PC-3 (cell line): ENCODE measurements around the gene PRPF40A. TPM values are rescaled to one million over a fixed set of nuclear protein-coding genes. Genes with fewer than 3 reads are reported as not detected.

ENCODE experiments used
- ATAC-seq: fragments of 200-7000 bp; cut with Tn5 transposase; 2 replicates; pipeline ENCODE4 v1.9.1; 2020; ENCODE audit warnings: mild to moderate bottlenecking, moderate library complexity
- BruUV-seq: library from RNA; stranded (reverse); fragments of 400-500 nt; replicated peaks from 2 replicates; lab custom pipeline; 2021; lab: Mats Ljungman, UMichigan
- CTCF ChIA-PET: fragments of 300-600 bp; sonication (Branson Sonifier 250); formaldehyde crosslinking; loops from one replicate; lab custom pipeline; 2022; ENCODE audit warnings: antibody characterized with exemption; lab: Charles Lee
- POLR2A ChIA-PET: fragments of 300-600 bp; sonication (Branson Sonifier 250); formaldehyde crosslinking; loops from one replicate; lab custom pipeline; 2022; ENCODE audit warnings: antibody characterized with exemption; ENCODE audit not compliant: unreplicated experiment; lab: Charles Lee
- DNase-seq: peaks from one replicate; pipeline ENCODE4 v3.0.0-alpha.2; 2015
- H2AFZ ChIP-seq: fragments of 300-600 bp; sonication (generic); 2 replicates; pipeline ENCODE4 v1.6.0; 2016; ENCODE audit warnings: antibody characterized with exemption, low read length
- H3F3A ChIP-seq: fragments of 300-600 bp; sonication (generic); one replicate; pipeline ENCODE4 v1.6.0; 2017; ENCODE audit warnings: antibody characterized with exemption, low read length, control low read depth, mild to moderate bottlenecking; ENCODE audit not compliant: unreplicated experiment
- H3K27ac ChIP-seq: fragments of 300-600 bp; sonication (generic); 2 replicates; pipeline ENCODE4 v1.5.1; 2016; ENCODE audit warnings: mild to moderate bottlenecking, low read length
- H3K27me3 ChIP-seq: fragments of 300-600 bp; sonication (generic); 2 replicates; pipeline ENCODE4 v1.6.1; 2016; ENCODE audit warnings: low read length, mixed read lengths
- H3K36me3 ChIP-seq: fragments of 300-600 bp; sonication (generic); 2 replicates; pipeline ENCODE4 v1.6.1; 2016; ENCODE audit warnings: low read depth, mixed run types, low read length, mixed read lengths
- H3K4me1 ChIP-seq: fragments of 300-600 bp; sonication (generic); 2 replicates; pipeline ENCODE4 v1.5.1; 2016; ENCODE audit warnings: low read length; ENCODE audit not compliant: insufficient read depth
- H3K4me2 ChIP-seq: fragments of 300-600 bp; sonication (generic); 2 replicates; pipeline ENCODE4 v1.6.0; 2016; ENCODE audit warnings: low read length
- H3K4me3 ChIP-seq: fragments of 300-600 bp; sonication (generic); 2 replicates; pipeline ENCODE4 v1.5.1; 2016; ENCODE audit warnings: mild to moderate bottlenecking, low read length, mixed read lengths
- H3K79me2 ChIP-seq: fragments of 300-600 bp; sonication (generic); 2 replicates; pipeline ENCODE4 v1.6.1; 2017; ENCODE audit warnings: low read length, mixed read lengths
- H3K9ac ChIP-seq: fragments of 300-600 bp; sonication (generic); 2 replicates; pipeline ENCODE4 v1.6.0; 2016; ENCODE audit warnings: mild to moderate bottlenecking, low read length
- H3K9me2 ChIP-seq: fragments of 300-600 bp; sonication (generic); replicated peaks from 2 replicates; pipeline ENCODE4 v1.6.1; 2016; ENCODE audit warnings: mixed run types, low read length, mixed read lengths
- H3K9me3 ChIP-seq: fragments of 300-600 bp; sonication (generic); 2 replicates; pipeline ENCODE4 v1.6.1; 2016; ENCODE audit warnings: low read length, mixed read lengths
- H4K20me1 ChIP-seq: fragments of 300-600 bp; sonication (generic); 2 replicates; pipeline ENCODE4 v1.6.1; 2016; ENCODE audit warnings: low read length, mixed read lengths
- EZH2 ChIP-seq: fragments of 300-600 bp; sonication (generic); IDR thresholded peaks from one replicate; pipeline ENCODE4 v1.6.1; 2017; ENCODE audit warnings: antibody characterized with exemption, mild to moderate bottlenecking, low read length; ENCODE audit not compliant: unreplicated experiment
- EZH2phosphoT487 ChIP-seq: fragments of 300-600 bp; sonication (generic); IDR thresholded peaks from 2 replicates; pipeline ENCODE4 v1.6.1; 2018; ENCODE audit warnings: mild to moderate bottlenecking, antibody characterized with exemption, low read length, borderline replicate concordance
- intact Hi-C: fragments of 100-400 bp; cut with micrococcal nuclease; formaldehyde crosslinking; loops from 2 replicates; pipeline ENCODE4 v1.9.0; 2023
- total RNA-seq: library from RNA; depleted of rRNA; stranded (reverse); fragments of >200 nt; gene quantifications from 2 replicates; pipeline ENCODE4 v1.2.3, GENCODE V29; 2014
- TF ChIP-seq, protein P1 (sequence below): fragments of 300-600 bp; sonication (generic); conservative IDR thresholded peaks from 2 replicates; pipeline ENCODE4 v1.5.1; 2017; ENCODE audit warnings: antibody characterized with exemption, low read depth, mild to moderate bottlenecking, low read length

Gene PRPF40A
- total RNA-seq, 1 experiment from 2014 or later: 140 TPM

DNA sequence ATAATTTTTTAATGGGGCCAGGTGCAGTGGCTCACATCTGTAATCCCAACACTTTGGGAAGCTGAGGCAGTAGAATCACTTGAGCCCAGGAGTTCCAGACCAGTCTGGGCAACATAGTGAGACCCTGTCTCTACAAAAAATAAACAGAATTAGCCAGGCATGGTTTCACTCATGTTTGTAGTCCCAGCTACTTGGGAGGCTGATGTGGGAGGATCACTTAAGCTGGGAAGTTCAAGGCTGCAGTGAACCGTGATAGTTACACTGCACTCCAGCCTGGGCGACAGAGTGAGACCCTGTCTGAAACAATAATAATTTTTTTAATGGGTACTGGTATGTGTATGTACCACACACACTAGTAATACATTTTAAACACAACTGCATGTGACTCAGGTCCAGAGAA, 3.5 kb upstream of the PRPF40A start:
- peaks cover 50% of the 10 kb centered on the region for H3K79me2 ChIP-seq
- TF ChIP-seq, protein P1, sequence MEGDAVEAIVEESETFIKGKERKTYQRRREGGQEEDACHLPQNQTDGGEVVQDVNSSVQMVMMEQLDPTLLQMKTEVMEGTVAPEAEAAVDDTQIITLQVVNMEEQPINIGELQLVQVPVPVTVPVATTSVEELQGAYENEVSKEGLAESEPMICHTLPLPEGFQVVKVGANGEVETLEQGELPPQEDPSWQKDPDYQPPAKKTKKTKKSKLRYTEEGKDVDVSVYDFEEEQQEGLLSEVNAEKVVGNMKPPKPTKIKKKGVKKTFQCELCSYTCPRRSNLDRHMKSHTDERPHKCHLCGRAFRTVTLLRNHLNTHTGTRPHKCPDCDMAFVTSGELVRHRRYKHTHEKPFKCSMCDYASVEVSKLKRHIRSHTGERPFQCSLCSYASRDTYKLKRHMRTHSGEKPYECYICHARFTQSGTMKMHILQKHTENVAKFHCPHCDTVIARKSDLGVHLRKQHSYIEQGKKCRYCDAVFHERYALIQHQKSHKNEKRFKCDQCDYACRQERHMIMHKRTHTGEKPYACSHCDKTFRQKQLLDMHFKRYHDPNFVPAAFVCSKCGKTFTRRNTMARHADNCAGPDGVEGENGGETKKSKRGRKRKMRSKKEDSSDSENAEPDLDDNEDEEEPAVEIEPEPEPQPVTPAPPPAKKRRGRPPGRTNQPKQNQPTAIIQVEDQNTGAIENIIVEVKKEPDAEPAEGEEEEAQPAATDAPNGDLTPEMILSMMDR: no peak
- TF ChIP-seq EZH2 (no peak), EZH2phosphoT487 (no peak)
- H3K9me3 ChIP-seq: no peaks in the 10 kb centered on the region
- H3K4me2 ChIP-seq: peak overlapping the region; percentile 87
- DNase-seq (no peak), ATAC-seq (no peak)
- no TSS peak for BruUV-seq
- peaks cover 14% of the 10 kb centered on the region for H3K4me1 ChIP-seq
- peak overlapping the region; percentile 99; the same call in 1 of the 2 replicates for H3K4me3 ChIP-seq
- intact Hi-C loops: no loop called here
- CTCF ChIA-PET: no interaction called here
- peaks cover 1% of the 10 kb centered on the region; the same call in 1 of the 2 replicates for H3K36me3 ChIP-seq
- no peaks in the 10 kb centered on the region for H3K27me3 ChIP-seq
- H2AFZ ChIP-seq: no peak overlapping the region
- no peak overlapping the region for H3K9ac ChIP-seq
- H3K9me2 ChIP-seq: no peaks in the 10 kb centered on the region
- peaks cover 15% of the 10 kb centered on the region for H4K20me1 ChIP-seq
- H3F3A ChIP-seq: no peaks in the 10 kb centered on the region
- POLR2A ChIA-PET: no interaction called here
- no peak overlapping the region for H3K27ac ChIP-seq

DNA sequence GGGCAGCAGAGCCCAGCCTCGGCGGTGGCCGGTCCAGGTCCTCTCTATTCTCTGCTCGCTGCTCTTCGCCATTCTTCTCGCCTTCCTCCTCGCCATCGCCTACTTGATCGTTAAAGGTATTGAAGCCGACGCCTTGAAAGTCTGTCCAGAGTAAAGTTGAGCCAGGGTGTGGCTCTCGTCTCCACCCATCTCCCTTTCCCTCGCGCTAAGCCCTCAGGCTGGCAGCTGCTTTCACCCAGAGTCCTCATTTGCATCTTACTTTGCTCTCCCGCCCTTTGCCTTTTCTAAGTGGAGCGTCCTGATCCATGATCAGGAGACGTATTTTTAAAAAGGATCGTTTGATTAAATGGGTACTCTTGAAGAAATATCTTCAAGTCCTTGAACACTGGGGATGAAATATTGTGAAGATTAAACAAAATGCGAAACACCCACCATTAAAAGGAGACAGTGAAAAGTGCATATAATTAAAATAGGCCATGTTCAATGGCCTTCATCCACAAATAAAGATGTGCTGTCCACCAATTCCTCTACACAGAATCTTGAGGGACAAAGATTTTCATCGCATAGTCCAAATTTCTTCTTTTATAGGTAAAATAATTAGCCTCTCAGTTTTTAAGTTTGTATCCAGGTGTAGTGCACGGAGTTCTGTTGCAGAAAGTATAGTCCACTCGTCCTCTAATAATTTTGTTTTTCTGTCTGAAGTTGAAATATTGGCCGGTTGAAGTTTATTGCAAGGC, 1.8 kb upstream of the PRPF40A start:
- CTCF ChIA-PET: interaction anchor here (0.6 kb wide), 1 partner anchor 341 kb away, joined by 9 read pairs; no protein-coding TSS in a partner anchor

More for the DNA sequence above, 1.8 kb upstream of the PRPF40A start:
- intact Hi-C loops: no loop called here
- H3F3A ChIP-seq: no peaks in the 10 kb centered on the region
- peak overlapping the region; percentile 99 for H3K4me3 ChIP-seq
- ATAC-seq (peak; percentile 29), DNase-seq (peak; percentile 80)
- POLR2A ChIA-PET: no interaction called here
- no peaks in the 10 kb centered on the region for H3K27me3 ChIP-seq
- peak overlapping the region; percentile 87 for H3K4me2 ChIP-seq
- peak overlapping the region; percentile 98 for H3K9ac ChIP-seq
- peaks cover 22% of the 10 kb centered on the region for H3K4me1 ChIP-seq
- H3K27ac ChIP-seq: peak overlapping the region; percentile 83
- TSS peak; percentile 60 for BruUV-seq
- H2AFZ ChIP-seq: peak overlapping the region; percentile 91
- H4K20me1 ChIP-seq: peaks cover 32% of the 10 kb centered on the region
- H3K79me2 ChIP-seq: peaks cover 63% of the 10 kb centered on the region
- no peaks in the 10 kb centered on the region for H3K9me3 ChIP-seq
- H3K9me2 ChIP-seq: no peaks in the 10 kb centered on the region
- TF ChIP-seq, protein P1: no peak
- no peak for TF ChIP-seq EZH2
- no peak for TF ChIP-seq EZH2phosphoT487
- H3K36me3 ChIP-seq: peaks cover 19% of the 10 kb centered on the region
